Activated gamma-delta T cell treated with anti-CD3 and anti-CD28 coated beads, Interleukin-2, amount 50 U/mL, for 16 hours (primary cell): ENCODE measurements around the gene OMG.
"Not testable (repeated sequence)": the region's sequence is repeated elsewhere in the genome, so short reads cannot be mapped to it uniquely, and the experiment has no call there.

ENCODE experiments used
- DNase-seq: peaks from one replicate; pipeline ENCODE4 v3.0.0-alpha.2; 2020; ENCODE audit warnings: low read depth

Gene OMG

GRCh38 chr17:31308372-31309334 is 11.6 kb upstream of the OMG start:
- no peak for DNase-seq

- no peak for DNase-seq
Measured at GRCh38 chr17:31307640-31308039, 10.6 kb upstream of the OMG start.

DNA sequence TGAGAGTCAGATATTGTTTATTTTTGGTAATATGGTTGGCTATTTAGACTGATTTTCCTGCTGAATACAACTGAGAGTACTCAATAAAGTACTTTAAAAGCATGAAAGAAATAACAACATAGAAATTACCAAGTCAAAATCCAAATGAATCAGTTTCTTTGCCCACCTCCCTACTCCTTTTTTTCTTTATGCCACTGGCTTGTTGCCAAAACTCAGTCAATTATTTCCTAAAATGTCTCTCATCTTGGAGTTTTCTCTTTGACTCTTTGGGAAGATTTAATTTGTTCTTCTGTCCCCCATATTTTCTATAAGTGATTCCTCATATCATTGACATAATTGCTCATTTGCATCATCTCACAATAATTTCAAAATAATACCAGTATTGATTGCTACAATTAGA is 2.6 kb upstream of the OMG start:
- DNase-seq, result no peak

GRCh38 chr17:31296142-31296541 is 897 bp downstream of the OMG start:
- DNase-seq, result no peak

DNA sequence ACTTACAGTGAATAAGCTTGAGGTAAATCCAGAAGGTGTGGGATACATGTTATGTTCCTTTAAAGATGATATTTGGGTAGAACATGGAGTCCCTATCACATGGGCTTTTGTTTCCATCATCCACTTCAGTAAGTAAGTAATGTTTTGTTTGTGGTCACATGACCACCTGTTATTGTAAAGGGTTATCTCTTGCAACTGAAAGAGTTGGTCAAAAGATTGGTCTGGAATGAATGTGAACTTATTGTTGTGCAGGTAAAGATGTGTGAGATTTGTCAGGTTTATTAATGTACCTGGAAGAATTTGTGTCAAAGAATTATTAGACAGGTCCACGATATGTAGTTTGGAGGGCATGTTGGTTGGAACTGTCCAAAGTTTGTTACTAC is 1.6 kb downstream of the OMG start:
- no peak for DNase-seq

DNA sequence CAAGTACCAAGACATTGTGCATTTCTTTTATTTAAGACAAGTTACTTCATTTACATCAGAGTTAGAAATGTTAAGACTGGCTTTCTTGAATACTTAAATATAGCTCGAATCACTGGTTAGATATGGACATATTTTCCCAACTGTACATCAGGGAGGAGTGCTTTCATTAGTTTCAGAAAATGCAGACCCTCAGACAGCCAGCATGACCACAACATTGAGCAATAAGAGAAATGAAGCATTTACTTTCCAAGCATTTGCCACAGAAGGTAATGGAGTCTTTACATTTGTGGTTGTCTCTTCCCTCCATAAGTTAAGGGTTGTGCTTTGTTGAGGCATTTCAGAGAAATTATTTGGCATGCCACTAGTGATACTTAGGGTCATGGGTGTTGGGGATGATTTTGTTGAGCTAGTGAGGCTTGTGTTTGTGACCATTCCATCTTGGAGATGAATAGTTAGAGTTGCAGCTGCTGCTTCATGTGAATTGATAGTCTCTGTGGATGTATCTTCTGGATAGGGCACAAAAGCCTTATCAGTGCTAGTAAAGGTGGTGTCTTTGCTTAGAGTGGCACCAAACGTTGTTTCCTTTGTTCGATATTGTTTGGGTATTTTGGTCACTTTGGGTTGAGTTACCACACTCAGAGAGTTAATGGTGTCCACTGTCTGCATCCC is 2.1 kb downstream of the OMG start:
- no peak for DNase-seq

- DNase-seq, result no peak
Measured at GRCh38 chr17:31294231-31294630, 2.8 kb downstream of the OMG start.

- DNase-seq, result no peak
Measured at GRCh38 chr17:31293581-31293980, 3.5 kb downstream of the OMG start.

DNA sequence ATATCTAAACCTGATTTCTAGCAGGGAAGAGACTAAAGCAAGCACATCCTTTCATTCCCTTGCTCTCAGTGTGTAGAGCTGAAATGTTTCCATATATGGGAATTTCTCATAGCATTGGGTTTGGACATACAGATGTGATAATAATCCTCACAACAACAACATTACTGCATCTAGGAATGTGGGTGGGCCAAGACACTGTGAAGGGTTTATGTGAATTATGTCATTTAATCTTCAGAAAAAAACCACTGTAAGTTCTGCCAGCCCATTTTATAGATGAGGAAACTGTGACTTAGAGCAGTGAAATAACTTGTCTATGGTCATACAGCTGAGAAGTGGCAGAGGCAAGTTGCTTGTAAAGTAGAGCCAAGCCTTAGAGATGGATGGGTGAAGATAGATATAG is 5.2 kb downstream of the OMG start:
- no peak for DNase-seq

- DNase-seq, result no peak
Measured at GRCh38 chr17:31289790-31290189, 7.2 kb downstream of the OMG start.

DNA sequence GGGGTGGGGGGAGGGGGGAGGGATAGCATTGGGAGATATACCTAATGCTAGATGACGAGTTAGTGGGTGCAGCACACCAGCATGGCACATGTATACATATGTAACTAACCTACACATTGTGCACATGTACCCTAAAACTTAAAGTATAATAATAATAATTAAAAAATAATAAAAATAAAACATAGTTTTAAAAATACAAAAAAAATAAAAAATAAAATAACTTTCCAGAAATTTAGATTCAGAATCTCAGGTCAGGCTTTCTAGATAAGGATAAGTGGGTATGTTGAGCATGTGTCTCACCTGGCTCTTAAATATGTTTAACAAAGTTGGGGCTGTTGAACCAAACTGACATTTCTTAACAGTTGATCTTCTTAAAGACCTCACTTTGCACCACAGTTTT is 9.1 kb downstream of the OMG start:
- DNase-seq, result not testable (repeated sequence)

GRCh38 chr17:31286587-31286986 is 10.5 kb downstream of the OMG start:
- no peak for DNase-seq

GRCh38 chr17:31283841-31284240 is 13.2 kb downstream of the OMG start:
- no peak for DNase-seq

GRCh38 chr17:31281061-31281460 is 16.0 kb downstream of the OMG start:
- DNase-seq, result no peak

- DNase-seq, result no peak
Measured at GRCh38 chr17:31279401-31279800, 17.6 kb downstream of the OMG start.

GRCh38 chr17:31275116-31275515 is 21.9 kb downstream of the OMG start:
- DNase-seq, result no peak

- no peak for DNase-seq
Measured at GRCh38 chr17:31274252-31274651, 22.8 kb downstream of the OMG start.

GRCh38 chr17:31273516-31273915 is 23.5 kb downstream of the OMG start:
- DNase-seq, result no peak

DNA sequence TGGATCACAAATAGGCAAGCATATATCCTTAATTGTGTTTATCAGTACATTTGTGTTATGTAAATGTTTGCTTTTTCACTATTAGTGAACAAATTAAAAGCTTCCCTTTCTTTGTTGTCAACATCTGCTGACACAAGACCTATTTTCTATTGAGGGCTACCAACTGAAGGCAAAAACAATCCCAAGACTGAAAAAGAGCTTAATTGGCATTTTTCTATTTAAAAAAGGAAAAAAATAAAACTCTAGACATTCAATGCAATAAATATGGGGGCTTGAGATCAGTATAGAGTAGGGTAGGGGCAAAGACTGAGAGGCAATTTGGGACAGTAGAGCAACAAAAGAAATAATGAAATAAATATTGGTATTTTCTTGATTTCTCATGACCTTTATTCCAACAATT is 24.2 kb downstream of the OMG start:
- DNase-seq, result no peak

- DNase-seq, result no peak
Measured at GRCh38 chr17:31272236-31272635, 24.8 kb downstream of the OMG start.

DNA sequence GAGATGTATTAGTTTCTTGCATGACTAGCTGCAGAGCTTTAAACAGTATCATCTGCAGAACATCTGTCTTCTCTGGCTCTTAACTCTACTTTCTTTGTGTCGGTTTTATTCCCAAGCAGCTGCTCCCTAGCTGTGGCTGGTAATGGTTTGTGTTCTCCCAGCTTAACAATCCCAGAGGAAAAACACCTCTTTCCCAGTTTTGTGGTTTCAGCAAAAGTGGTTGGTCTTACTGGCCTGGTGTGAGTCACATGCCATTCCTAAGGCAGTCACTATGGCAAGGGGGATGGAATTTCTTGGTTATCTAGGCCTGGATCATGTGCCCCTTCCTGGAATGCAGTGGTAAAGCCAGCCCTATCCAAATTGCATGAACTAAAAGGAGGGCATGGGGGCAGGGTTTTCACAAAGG is 27.5 kb downstream of the OMG start:
- no peak for DNase-seq

DNA sequence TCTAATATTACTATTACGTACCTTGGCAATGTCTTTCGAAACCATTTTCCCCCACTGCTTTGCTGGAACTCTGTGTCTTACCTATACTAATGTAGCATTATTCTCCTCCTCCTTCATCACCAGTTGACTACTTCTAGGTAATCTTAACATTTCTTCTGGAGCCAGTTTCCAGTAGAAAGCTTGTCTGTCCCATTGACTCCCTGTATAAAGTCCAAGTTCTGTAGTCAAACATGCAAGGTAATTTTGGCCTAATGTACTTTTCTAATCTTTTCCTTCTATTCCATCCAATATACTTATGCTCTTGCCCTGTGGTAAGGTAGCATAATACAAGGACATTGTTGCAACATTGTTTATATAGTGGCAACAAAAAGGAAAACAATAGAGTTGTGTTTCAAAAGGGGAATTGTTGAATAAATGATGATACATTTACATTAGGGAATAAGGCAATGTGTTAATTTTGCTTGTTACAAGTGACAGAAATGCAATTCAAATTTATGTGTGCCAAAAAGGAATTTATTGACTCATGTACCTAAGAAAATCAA is 27.9 kb downstream of the OMG start:
- no peak for DNase-seq

GRCh38 chr17:31266042-31266441 is 31.0 kb downstream of the OMG start:
- DNase-seq, result no peak
